ENCODE measurements around the gene ZIM2. TPM values are rescaled to one million over a fixed set of nuclear protein-coding genes. Genes with fewer than 3 reads are reported as not detected.

ZIM2 gene
- total and polyA plus RNA-seq, 2 of the 4 experiments (the other 2 are of a cell fraction): not detected

DNA sequence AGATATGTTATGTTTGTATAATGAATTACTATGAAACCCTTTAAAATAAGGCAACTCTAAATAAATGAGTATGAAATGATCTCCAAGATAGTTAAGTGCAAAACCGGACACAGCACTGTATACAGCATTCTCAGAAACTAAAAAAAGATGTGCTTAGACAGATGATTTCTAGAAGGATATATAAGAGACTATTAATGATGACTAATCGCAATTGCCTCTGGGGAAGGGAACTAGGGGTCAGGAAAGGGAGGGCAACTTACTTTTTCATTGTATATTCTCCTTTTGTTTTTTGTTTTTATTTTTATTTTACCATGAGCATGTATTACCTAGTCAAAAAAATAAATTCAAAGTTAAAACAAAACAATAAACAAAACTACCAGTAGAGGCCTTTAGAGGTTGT lies 12.8 kb downstream of the ZIM2 start:
- peaks cover 37% of the 10 kb centered on the region for H3K9me3 ChIP-seq (ENCODE audit: control insufficient read depth, insufficient read depth, low read length)
- no peak overlapping the region for H2AK5ac ChIP-seq (ENCODE audit: low read depth, low read length)
- dilution Hi-C loops (cut with HindIII; ENCODE audit: low sequenced_read_pairs, unreplicated experiment) (no loop called here), intact Hi-C loops (cut with micrococcal nuclease) (no loop called here), in situ Hi-C loops (cut with MboI; ENCODE audit: low sequenced_read_pairs) (no loop called here)
- H3K4me3 ChIP-seq (ENCODE audit: insufficient read depth, low read depth, low read length): no peak overlapping the region
- H2BK5ac ChIP-seq (ENCODE audit: low read depth, low read length, poor library complexity, severe bottlenecking): no peak overlapping the region
- no peak overlapping the region for H2AK9ac ChIP-seq (replicated peaks; ENCODE audit: low read depth, low read length, poor library complexity)
- no peak overlapping the region for H2AFZ ChIP-seq (replicated peaks; ENCODE audit: low read length, poor library complexity)
- H4K5ac ChIP-seq (ENCODE audit: low read depth, low read length): no peak overlapping the region
- BruUV-seq (replicated peaks): no TSS peak
- H3K9ac ChIP-seq (ENCODE audit: low read depth, low read length): no peak overlapping the region
- no CpG with 5 or more reads among the region's 2 CpGs for WGBS, 2 experiments (ENCODE audit: extremely low coverage in 2 of 2, insufficient read length in 1 of 2)
- H2BK120ac ChIP-seq (ENCODE audit: low read depth, low read length): no peak overlapping the region
- ChIA-PET POLR2A (ENCODE audit: unreplicated experiment) (no interaction called here), CTCF (no interaction called here)
- H3K4me2 ChIP-seq (ENCODE audit: low read depth, low read length): no peak overlapping the region
- no peak for ATAC-seq (ENCODE audit: low read depth)
- H4K91ac ChIP-seq (ENCODE audit: insufficient read depth, low read depth, low read length): no peak overlapping the region
- no peak overlapping the region for H3K14ac ChIP-seq (replicated peaks; ENCODE audit: low read depth, low read length)
- H3K18ac ChIP-seq (ENCODE audit: low read depth, low read length): no peak overlapping the region
- H3K4ac ChIP-seq (ENCODE audit: low read depth, low read length): no peak overlapping the region
- H4K20me1 ChIP-seq (ENCODE audit: insufficient read depth, low read length): no peaks in the 10 kb centered on the region
- no peak for TF ChIP-seq CEBPB (IDR thresholded peaks at IDR 0.05; ENCODE audit: low read depth, low read length)
- H3K27ac ChIP-seq (ENCODE audit: insufficient read depth, low read length): no peak overlapping the region
- H3K27me3 ChIP-seq (ENCODE audit: control insufficient read depth, insufficient read depth, low read length): no peaks in the 10 kb centered on the region
- H3K4me1 ChIP-seq (ENCODE audit: control insufficient read depth, insufficient read depth, low read length): no peaks in the 10 kb centered on the region
- H3K56ac ChIP-seq (ENCODE audit: extremely low read depth, insufficient read depth, low read length): no peak overlapping the region
- no peaks in the 10 kb centered on the region for H3K36me3 ChIP-seq (ENCODE audit: control insufficient read depth, insufficient read depth, low read length)
- no peak overlapping the region for H4K8ac ChIP-seq (ENCODE audit: low read depth in 2 of 2, low read length in 2 of 2)
- no peaks in the 10 kb centered on the region for H3K79me1 ChIP-seq (ENCODE audit: low read depth in 1 of 2, low read length in 2 of 2)
- no peaks in the 10 kb centered on the region for H3K9me1 ChIP-seq (ENCODE audit: insufficient read depth, low read length)
- no peak overlapping the region for H2BK15ac ChIP-seq (ENCODE audit: low read depth, low read length)
- no peak overlapping the region for H2BK20ac ChIP-seq (ENCODE audit: low read depth, low read length)
- DNase-seq: no peak
- no peak overlapping the region for H3K23ac ChIP-seq (ENCODE audit: low read depth, low read length)

All from IMR-90 (cell line).